Measurements from ENCODE around the gene MRPS34.
A peak's percentile ranks its signal among the peaks of the same experiment; 100 is the strongest.

Gene MRPS34

DNA sequence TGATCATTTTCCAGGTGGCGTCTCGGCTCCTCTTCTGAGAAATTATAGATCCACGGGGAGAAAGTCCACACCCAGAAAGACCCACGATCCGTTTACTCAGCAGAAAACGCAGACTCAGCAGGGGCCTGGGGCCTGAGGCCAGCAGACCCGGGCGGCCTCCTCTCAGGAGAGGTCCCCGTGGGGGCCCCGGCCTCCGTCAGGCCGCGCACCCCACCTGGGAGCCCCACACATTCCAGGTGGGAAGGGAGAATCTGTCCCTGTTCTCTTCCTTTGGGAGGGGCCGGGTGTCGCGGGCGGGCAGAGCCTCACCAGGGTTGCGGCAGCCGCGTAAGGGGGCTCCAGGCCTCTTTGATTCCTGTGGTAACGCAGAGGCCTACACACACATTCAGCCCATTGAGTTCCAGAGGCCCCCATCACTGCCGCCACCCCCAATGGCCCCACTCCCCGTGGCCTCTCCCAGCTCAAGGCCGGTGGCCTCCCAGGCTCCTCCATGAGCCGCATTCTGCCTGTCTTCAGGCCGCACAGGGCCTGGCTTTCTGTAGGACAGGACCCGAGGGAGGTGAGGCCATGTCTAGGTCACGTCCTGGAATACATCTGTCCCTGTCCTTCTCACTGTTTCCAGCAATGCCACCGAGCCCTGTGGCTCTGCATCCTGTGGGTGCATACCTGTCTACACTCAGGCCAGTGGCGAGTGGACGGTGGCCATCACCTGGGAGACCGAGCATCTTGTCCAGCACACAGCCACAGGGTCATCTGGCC is 22.2 kb upstream of the MRPS34 start:
- no peak for DNase-seq (ENCODE audit: low read depth in 2 of 2)

DNA sequence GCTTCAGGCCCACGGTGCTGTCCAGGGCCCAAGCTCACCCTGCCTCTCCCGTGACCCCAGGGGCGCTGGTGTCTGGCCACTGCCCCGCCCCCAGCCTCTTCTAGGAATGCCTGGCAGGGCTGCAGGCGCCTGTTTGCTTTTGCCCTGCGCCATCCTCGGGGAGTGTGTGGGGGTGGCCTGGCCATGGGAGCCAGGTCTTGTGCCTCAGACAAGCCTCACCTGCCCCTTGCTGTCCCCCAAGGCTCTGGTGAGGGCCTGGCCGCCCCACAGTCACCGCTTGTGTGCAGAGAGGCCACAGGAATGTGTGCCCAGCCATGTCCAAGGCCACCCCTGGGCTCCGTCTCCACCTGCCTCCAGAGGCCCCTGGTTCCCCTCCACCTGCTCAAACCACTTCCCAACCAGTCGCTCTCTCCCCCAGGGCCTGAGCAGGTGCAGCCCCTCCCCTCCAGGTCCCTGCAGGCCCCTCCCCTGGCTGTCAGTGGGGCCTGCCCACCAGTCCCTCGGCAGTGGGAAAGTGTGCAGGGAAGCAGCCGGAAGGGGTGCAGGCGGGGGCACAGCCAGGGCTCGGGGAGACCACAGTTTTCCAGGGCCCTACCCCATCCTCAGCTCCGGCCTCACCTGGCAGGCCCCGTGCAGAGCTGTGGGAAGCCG is 21.4 kb upstream of the MRPS34 start:
- DNase-seq (ENCODE audit: low read depth in 2 of 2), result no peak

DNA sequence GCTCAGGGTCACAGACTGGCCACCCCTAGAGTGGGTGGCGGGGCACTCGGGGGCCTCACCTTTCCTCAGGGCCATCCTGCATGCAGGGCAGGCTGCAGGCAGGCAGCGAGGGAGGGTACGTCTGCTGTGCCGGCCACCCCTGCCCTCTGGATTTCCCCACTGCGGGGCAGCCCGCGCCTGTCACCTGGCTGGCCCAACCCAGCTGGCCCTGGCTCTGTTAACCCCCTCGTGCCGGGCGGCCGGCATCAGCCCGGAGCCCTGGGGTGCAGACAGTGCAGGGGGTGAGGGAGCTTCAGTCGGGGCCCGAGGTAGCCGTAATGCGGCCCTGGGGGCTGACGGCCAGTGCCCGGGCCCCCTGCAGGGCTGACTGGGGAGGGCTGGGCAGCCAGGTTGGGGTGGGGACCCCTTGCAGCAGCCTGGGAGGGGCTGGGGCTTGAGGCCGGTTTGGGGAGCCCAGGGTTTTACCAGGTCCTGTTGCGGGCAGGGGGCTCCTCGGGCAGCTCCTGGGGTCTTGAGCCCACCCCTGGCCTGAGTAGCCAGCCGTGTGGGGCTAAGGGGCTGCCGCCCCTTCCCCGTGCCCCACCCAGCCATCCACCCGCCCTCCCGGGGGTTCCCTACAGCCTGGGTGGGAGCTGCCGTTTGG is 20.8 kb upstream of the MRPS34 start, which contains the start of gene IGFALS:
IGFALS (minus strand) TSS at position 128 of the 643 bp plus-strand sequence; CDS start at position 75, 53 bp downstream.
- no peak for DNase-seq (ENCODE audit: low read depth in 2 of 2)

DNA sequence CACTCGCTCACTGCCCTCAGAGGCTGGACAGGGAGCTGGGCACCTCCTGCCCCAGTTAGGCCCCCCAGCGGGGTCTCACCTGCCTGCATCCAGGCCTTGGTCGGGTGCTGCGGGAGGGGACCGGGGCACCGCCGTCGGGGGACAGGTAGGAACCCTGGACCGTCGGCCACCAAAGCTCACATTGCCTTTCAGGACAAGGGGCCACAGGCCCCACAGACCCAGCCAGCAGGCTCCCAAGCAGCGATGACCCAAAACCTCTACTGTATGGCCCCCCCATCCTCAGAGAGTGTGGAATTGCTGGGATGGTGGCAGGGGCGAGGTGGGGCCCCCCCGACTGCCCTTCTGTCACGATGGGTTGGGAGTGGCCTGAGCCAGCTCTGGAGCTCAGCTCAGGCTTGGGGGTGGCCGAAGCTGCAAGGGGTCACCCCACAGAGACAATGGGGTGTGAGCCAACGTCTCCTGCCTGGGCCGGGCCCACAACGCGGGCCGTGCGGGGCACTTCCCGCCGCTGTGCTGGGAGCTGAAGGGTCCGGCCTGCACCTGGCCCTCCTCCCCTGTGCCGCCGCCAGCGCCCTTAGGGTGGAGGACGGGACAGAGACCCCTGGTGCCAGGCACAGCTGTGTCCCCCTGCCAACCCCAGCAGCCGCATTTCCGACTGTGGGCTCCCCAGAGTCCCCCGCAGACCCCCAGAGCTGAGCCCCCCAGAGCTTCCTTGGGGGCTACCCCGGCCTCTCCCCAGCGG is 20.1 kb upstream of the MRPS34 start:
- no peak for DNase-seq (ENCODE audit: low read depth in 2 of 2)

DNA sequence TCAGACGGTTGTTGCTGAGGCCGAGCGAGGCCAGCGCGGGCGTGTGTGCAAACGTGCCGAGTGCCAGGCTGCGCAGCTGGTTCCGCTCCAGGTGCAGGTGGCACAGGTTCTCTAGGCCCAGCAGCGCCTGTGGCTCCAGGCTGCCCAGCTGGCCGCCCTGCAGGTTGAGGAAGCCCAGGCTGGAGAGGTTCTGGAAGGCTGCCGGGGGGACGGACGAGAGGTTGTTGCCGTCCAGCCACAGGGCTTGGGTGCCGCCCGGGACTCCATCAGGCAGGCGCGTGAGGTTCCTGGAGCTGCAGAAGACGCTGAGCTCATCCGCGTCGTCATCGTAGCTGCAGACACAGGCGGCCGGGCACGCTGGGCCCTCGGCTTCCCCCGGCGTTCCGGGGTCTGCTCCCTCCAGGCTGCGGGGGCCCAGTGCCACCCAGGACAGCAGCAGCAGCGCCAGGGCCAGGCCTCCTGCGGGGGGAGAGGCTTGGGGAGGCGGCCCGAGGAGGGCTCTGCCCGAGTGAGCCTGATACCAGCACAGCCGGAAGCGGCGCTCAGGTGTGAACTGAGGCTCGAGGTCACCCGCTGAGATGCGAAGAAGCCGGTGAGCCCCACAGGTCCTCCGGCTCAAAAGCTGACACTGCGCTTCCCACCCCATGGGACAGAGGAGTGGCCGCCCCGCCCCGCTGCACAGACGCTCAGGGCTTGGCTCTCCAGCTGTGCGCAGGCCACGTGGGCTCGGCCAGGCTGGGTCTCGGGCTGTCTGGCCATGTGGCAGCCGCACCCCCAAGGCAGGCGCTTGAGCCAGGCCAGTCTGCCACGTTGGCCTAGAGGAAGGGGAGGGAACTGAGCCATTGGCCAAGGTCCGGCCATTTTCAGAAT is 19.2 kb upstream of the MRPS34 start:
- no peak for DNase-seq (ENCODE audit: low read depth in 2 of 2)

DNA sequence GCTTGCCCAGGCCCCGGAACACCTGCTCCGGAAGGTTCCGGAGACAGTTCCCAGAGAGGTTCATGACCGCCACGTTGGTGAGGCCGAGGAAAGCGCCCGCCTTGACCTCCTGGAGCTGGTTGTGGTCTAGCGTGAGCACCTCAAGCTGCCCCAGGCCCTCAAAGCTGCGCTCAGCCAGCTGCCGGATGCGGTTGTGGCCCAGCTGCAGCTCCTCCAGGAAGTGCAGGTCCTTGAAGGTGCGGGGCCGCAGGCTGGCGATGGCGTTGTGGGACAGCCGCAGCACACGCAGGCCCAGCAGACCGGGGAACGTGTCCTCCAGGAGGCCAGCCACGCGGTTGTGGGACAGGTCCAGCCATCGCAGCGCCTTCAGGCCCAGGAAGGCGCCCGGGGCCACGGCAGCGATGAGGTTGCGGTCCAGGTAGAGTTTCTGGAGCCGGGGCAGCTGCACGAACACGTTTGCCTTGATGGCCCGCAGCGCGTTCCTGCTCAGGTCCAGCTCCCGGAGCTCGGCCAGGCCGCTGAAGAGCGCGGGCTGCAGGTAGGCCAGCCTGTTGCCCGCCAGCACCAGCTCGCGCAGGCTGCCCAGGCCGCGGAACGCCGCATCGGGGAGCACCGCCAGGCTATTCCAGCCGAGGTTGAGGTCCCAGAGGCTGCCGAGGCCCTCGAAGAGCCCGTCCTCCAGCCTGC is 18.5 kb upstream of the MRPS34 start:
- no peak for DNase-seq (ENCODE audit: low read depth in 2 of 2)

DNA sequence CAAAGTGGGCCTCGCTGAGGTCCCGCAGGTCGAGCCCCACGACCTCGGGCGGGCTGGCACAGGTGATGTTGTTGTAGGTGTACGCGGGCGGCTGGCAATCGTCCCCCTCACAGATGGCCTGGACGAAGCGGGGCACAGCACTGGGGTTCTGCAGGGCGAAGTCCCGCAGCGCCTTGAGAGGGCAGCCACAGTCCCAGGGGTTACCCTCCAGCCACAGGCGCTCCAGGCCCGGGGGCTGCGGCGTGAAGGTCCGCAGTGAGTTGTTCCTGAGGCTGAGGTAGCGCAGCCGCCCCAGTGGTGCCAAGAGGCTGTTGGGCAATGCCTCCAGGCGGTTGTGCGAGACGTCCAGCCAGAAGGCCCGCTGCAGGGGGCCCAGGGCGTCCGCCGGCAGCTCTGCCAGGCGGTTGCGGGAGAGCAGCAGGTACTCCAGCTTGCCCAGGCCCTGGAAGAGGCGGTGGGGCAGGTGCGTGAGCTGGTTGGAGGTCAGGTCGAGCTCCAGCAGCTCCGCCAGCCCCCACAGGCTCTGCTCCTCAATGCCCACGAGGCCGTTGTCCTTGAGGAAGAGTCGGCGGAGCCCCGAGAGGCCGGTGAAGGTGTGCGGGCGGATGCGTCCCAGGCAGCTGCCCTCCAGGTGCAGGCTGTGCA is 17.8 kb upstream of the MRPS34 start:
- no peak for DNase-seq (ENCODE audit: low read depth in 2 of 2)

DNA sequence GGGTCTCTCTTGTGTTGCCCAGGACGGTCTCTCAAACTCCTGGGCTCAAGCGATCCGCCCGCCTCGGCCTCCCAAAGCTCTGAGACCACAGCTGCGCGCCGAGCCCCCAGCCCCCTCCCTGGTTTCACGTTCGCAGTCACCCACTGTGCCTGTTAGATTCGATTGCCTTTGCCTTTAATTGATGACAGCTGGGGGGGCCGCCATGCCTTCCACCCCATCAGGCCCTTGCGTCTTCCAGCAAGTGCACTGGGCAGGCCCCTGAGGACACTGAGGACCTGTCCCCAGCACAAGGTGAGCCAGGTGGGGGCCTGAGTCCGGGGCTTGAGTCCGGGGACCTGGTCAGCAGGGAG is 17.3 kb upstream of the MRPS34 start:
- no peak for DNase-seq (ENCODE audit: low read depth in 2 of 2)

DNA sequence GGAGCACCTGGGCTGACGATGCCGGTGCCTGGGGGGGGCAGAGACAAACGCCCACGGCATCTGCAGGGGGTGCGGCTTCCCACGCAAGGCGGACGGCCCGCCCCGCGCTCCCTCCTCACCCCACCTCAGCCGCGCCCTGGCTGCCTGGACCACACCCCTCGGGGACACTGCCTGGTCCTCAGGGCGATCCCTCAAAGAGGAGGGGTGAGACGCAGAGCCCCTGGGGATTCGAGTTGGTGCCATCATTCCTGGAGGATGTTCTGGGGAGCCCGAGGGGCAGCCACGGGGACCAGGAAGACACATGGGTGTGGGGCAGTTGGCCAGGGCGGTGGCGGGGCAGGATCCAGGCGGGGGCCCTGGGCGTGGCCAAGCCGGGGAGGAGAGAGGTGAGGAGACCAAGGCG is 16.7 kb upstream of the MRPS34 start:
- no peak for DNase-seq (ENCODE audit: low read depth in 2 of 2)

DNA sequence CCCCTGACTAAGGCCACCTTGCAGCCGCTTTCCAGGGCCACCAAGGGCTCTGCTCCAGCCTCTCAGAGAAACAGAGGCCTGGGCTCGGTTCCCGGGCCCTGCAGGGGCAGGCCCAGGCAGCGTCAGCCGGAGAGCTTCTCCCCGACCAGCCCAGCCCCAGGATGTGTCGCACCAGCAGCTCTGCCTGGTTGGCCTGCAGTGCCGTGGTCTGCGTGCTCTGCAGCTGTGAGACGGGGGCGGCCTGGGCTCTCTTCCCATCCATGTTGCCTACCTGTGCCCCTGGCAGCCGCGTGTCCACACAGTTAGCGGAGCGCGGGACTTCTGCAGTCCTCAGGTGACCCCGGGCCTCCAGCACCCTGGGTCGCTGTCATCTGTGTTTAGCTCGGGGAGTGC is 15.8 kb upstream of the MRPS34 start:
- no peak for DNase-seq (ENCODE audit: low read depth in 2 of 2)

DNA sequence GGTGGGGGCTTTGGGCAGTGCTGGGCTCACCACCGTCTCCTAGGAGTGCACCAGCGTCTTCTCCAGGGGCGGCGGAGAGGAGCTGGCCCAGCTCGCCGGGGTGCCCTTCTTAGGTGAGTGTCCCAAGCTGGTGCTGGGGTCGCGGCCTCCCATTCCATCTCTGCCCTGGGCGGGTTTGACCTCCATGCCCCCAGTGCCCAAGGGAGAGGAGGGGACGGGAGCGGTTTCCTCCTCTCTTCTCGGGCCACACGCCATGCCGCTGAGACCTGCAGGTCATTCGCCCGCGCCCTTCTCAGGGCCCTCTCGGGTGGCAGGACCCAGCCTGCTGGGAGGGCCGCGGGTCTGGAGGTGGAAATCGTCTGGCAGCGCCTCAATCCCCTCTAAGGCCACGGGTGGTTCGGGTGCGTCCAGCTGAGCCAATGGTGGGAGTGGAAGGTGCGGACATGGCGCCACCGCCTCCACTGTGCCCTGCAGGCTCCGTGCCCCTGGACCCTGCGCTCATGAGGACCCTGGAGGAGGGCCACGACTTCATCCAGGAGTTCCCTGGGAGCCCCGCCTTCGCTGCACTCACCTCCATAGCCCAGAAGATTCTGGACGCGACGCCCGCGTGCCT is 15.3 kb upstream of the MRPS34 start:
- DNase-seq (ENCODE audit: low read depth in 2 of 2), result no peak

DNA sequence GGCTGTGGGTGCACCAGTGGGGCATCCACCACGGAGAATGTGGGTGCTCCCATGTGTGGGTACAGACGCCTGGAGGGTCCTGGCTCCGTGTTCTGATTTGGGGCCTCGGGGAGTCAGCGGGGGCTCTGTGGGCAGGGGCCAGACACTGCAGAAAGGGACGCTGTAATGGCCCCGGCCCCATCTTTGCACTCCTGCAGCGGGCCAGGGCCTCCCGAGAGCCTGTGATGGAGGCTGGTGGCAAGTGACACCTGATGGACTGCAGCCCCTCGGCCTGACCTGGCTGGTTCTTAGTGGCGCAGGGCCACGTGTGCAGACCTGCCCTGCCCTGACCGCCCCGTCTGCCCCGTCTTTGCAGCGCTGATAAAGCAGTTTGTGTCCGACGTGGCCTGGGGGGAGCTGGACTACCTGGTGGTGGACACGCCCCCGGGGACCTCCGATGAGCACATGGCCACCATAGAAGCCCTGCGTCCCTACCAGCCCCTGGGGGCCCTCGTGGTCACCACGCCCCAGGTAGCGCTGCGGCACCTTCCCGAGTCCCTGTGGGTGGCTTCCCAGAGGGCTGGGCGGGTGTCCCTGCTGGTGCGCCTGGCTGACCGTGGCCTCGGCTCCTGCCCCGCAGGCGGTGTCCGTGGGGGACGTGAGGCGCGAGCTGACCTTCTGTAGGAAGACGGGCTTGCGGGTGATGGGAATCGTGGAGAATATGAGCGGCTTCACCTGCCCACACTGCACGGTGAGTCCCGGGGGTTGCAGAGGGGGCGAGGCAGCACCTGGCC is 14.6 kb upstream of the MRPS34 start:
- DNase-seq (ENCODE audit: low read depth in 2 of 2), result no peak

DNA sequence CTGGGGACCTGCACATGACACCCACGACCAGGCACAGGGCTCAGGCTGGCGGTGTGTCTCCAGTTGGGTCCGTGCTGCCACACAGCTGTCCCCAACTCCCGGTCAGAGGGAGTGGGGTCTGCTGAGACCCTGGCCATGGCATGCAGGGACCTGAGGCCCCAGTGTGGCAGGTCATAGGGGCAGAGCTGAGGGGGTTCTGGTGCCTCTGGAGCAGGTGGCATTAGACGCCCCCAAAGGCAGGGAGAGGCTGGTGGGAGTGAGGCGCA is 14.1 kb upstream of the MRPS34 start:
- DNase-seq (ENCODE audit: low read depth in 2 of 2), result no peak

DNA sequence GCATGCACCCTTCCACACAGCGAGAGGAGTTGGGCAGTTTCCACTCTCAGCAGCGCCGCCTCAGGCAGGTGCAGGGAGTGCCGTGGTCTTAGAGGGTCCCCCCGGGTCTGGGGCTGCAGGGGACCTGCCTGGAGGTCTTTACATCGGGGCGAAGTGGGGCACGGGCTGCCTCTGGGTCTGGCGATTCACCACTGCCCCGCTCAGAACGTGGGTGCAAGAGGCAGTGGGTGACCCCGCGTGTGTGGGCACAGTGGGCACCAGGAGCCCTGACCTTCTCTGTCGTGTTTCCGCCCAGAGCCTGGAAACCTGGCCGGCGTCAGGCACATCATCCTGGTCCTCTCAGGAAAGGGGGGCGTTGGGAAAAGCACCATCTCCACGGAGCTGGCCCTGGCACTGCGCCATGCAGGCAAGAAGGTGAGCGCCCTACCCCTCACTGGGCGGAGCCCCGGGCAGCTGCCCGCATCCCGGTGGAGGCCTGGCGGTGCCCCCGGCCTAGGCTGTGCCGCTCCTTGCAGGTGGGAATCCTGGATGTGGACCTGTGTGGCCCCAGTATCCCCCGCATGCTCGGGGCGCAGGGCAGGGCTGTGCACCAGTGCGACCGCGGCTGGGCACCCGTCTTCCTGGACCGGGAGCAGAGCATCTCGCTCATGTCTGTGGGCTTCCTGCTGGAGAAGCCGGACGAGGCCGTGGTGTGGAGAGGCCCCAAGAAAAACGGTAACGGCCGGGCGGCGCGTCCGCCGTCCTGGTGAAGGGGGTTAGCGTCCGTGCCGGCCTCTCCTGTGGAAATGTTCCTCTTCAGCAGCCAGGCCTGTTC is 13.5 kb upstream of the MRPS34 start:
- DNase-seq (ENCODE audit: low read depth in 2 of 2), result no peak

DNA sequence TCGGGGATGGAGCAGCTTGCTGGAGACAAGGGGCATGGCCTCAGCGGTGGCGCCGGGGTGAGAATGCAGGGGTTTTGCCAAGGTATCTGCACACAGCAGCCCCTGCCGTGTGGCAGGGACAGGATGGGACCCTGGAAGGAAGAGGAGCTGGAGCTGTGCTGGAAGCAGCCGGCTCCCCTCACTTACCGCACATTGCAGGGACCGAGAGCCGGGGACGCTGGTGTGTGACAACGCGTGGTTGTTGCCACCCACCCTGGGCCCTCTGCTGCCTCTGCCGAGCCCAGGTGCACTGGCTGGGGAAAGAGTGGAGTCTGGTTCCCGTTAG is 12.9 kb upstream of the MRPS34 start:
- no peak for DNase-seq (ENCODE audit: low read depth in 2 of 2)

DNA sequence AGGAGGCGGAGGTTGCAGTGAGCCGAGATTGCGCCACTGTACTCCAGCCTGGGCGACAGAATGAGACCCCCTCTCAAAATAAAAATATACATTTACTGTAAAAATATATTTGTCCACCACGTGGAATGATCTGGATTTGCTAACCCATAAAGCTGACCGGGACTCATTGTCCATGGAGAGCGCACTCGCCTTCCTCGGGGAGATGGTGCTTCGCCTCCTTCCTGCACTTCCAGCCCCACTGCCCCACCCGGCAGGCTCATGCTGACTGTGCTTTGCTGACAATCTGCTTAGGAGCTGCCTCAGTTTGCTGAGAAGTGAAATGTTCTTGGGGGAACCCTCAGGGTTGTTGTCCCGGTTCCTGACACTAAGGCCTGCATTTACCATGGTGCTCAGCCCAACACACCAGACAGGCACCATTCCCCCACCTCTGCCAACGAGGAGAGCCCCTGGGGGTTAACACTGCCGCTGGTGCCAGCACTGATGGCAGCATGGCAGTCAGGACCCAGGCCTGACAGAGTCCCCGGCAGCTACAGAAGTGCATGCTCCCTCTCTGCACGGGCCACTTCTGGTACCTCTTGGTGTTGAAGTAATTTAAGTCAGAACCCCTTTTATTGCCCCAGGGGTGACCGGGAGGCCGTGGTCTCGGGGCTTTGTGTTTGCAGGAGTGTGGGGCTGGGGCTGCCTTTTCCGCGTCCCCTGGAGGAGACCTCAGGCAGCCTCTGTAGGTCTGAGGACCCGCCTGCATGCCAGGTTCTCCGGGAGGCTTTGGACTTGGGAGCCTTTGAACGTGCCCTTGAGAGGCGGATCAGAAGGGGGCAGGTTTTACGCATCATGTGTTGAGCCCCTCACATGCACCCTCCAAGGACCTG is 12.3 kb upstream of the MRPS34 start:
- no peak for DNase-seq (ENCODE audit: low read depth in 2 of 2)

DNA sequence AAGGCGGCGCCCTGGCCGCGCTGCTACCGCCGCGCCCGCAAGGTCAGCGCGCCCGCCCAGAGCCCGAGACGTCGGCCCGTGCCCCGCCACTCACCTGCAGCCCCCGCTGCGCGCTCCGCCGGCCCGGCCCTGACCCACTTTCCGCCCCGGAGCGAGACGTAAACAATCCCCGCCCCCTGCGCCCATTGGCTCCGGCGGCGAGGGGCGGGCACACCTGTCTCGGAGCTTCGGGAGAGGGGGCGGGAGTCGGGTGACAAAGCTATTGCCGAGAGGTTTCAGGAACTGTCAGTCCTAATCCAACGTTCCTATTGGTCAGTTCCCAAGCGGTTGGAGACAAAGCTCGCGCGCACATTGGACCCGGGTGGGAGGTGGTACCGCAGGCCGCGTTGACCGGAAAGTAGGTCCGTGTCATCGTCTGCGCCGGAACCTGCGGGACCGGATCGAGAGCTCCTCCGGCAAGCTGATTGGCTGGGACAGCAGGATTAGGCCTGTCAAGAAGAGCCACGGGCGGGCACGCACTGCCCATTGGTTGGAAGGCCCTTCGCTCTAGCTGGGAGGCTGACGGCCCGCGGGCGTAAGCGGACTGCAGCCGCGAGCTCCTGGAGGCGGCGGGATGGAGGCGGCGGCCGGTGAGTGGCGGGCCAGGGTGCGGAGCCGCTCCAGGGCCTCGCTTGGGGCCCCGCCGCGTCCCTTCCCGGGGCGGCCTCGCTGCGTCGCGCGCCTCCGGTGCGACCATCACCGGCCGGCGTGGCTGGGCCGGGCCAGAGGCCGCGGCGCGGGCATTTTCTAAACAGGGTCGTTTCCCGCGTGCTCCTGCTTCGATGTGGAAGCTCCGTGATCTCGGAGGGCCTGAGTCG is 9.7 kb upstream of the MRPS34 start, which contains the start of the genes NUBP2 and SPSB3:
NUBP2 (plus strand) TSS at position 553 of the 857 bp plus-strand sequence; CDS start at position 614, 61 bp downstream.
SPSB3 (minus strand) TSS at position 164 of the 857 bp plus-strand sequence. CDS start 1,088 bp downstream, outside the sequence.
- DNase-seq (ENCODE audit: low read depth in 2 of 2), result peak; percentile 94 to 95
